GM18858 (cell line): ENCODE measurements around the gene DLG4.
"Not testable (repeated sequence)": the region's sequence is repeated elsewhere in the genome, so short reads cannot be mapped to it uniquely, and the experiment has no call there.

Experiments
- ATAC-seq: cut with Tn5 transposase; IDR thresholded peaks from one replicate; pipeline ENCODE4 v1.9.1; 2021; ENCODE audit not compliant: unreplicated experiment

Gene DLG4

DNA sequence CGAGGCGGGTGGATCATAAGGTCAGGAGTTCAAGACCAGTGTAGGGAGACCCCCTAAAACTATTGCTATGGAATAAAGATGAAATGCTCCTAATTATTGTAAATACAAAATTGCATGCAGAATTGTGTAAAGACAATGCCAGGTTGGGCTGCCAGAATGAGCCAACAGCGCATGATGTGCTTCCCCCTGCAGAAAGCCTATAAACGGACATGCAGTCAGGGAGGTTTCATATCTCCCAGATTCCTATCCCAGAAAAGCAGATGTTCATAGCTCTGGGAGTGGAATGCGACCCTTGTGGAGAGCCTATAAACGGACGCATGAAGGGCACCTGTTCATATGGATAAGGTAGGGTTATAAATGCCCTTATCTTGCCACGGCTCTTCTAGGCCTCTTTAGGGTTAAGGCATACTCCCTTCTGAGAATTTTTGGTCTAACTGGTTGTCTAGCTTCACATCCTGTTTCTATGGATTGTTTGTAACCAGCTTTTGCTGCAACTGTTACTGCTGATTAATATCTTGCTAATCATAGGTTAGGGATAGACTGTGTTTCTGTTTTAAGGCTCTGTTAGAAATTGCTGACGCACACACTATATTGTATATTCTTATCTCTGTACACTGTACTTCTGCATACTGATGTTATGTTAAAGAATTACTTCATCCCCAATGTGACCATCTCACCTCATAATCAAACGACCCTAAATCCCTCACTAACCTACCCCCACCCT lies 50.6 kb downstream of the DLG4 start:
- not testable (repeated sequence) for ATAC-seq

DNA sequence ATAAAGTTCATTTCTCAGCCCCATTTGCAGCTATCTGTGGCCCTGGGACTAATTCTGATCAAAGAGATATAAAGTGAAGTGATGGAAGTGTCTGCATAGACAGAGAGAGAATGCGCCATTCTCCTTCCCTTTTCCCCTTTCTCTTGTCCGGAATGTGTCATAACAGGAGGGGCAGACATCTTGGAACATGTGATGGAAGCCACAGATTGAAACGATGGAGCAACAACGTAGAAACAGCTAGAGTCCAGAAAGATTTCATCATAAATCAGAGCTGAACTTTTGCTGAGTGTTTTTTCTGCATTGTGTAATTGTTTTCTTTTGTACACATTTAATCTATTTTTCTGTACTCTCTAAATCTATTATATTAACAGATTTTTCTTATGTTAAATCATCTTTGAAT lies 51.8 kb downstream of the DLG4 start:
- ATAC-seq: no peak

DNA sequence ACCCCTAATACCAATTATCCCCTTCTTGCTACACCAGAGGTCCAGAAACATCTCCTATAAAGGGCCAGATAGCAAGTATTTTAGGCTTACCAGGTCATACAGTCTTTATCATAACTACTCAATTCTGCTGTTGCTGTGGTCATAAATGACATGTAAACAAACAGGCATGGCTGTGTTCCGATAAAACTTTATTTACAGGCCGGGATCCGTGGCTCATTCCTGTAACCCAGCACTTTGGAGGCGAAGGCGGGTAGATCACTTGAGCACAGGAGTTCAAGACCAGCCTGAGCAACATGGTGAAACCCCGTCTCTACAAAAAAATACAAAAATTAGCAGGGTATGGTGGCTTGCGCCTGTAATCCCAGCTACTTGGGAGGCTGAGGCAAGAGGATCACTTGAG lies 52.8 kb downstream of the DLG4 start:
- ATAC-seq: no peak

DNA sequence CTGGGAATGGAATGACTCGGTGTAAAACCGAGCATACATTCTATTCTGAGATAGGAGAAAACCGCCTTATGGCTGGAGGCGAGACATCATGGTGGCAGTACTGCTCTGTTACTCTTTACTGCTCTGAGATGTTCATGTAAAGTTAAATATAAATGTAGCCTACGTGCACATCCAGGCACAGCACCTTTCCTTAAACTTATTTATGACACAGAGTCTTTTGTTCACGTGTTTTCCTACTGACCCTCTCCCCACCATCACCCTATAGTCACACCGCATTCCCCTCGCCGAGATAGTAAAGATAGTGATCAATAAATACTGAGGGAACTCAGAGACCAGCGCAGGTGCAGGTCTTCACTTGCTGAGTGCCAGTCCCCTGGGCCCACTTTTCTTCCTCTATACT lies 60.1 kb downstream of the DLG4 start:
- ATAC-seq: not testable (repeated sequence)

DNA sequence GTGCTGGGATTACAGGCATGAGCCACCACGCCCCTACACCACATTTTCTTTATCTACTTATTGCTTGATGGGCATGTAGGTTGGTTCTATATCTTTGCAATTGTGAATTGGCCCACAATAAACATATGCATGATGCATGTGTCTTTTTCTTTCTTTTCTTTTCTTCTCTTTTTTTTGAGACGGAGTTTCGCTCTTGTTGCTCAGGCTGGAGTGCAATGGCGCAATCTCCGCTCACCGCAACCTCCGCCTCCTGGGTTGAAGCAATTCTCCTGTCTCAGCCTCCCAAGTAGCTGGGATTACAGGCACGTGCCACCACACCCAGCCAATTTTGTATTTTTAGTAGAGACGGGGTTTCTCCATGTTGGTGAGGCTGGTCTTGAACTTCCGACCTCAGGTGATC lies 61.2 kb downstream of the DLG4 start:
- not testable (repeated sequence) for ATAC-seq

DNA sequence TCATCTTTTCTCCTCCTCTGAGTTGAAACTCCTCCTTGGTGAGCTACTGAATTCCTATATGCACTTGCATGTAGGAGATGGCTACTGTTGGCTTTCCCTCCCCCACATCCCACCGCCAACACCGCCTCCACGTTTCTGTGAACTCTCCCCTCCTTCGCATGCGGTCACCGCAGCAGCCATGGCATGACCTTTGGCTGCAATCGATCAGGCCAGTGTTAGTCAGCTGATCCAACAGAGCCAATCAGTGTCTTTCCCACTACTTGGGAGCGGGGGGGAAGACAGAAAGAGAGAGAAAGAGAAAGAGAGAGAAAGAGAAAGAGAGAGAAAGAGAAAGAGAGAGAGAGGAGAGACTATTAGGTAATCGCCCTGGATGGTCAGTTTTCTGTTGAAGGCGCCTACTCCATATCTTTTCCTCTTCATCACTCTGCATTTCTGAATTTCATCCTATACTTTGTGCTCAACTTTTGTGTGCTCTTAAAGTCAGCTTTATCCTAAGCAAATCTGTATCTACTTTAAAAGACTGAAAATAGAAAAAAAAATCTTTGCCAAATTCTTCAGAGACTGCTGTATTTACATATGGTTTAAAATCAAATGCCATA lies 63.2 kb downstream of the DLG4 start:
- ATAC-seq: no peak

DNA sequence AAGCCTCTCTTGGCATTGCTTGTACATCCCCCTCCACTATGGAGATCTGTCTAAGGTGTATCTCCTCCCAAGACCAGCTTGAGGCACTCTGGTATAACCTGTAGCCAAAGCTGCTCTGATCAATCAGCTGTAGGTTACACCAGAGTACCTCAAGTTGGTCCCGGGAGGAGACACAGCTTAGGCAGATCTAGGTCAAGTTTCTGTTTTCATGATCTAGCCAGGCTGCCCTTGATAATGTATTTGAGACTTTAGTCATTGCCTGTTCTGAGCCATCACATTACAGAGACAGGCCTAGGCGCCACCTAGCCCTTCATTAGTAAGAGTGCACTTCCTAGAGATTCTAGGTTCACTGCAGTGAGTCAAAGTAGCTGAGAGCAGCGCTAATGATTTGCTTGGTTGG lies 71.9 kb downstream of the DLG4 start:
- ATAC-seq: no peak

DNA sequence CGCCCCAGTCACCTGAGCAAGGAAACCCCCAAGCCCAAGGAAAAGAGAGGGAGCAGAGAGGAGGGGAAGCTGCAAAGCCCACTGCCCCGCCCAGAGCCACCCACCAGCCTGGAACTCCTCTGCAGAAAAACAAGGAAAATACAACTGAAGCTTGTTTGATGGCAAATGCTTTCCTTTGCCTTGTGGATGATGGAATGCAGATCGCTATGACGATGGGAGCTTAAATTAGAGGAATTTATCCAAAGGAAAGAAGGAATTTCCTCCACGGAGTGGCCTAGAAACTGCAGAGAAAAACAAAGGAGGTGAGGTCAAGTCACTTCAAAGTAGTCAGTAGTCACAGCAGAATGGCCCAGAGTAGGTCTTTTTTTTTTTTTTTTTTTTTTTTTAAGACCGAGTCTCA lies 73.5 kb downstream of the DLG4 start:
- ATAC-seq: no peak

DNA sequence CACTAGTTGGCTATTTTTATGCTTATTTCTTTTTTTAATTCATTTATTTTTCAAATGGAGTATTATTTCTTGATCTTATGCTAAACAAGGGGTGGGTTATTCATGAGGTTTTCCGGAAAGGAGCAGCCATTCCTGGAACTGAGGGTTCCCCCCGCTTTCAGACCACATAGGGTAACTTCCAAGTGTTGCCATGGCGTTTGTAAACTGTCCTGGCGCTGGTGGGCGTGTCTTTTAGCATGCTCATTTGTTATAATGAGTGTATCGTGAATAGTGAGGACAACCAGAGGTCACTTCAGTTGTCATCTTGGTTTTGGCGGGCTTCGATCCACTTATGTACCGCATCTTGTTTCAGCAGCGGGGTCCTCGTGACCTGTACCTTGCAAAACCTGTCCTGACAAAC lies 75.4 kb downstream of the DLG4 start:
- ATAC-seq: no peak

DNA sequence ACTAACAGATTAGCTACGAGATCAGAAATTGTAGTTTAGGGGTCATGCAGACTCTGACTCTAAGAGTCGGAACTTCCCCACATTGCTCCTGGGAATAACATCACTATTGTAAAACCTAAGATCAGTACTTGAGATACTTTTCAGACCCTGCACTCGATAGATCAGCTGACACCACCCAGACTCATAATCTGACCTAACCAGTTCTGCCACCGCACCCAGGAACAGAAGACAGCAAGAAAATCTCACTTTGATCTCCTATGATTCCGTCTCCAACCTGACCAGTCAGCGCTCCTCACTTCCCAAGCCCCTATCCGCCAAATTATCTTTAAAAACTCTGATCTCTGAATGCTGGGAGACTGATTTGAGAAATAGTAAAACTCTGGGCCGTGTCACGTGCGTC lies 77.8 kb downstream of the DLG4 start:
- no peak for ATAC-seq

DNA sequence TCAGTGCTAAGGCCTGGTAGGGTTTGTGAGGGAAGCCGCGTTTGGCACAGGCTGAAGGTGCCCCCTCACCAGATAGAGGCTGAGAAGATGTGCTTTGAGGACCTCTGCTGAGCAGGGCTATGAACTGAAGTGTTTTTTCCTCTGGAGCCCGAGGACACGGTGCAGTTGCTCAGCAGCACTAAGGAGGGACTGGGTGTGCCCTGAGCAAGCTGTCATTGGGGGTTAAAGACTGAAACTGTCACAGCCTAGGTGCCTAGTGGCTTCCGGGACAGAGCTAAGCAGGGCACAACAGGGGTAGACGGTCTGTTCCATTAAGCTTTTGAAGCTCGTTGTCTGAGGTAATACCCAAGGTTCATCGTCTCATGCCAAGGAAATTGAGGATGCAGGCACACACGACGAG lies 80.2 kb downstream of the DLG4 start:
- no peak for ATAC-seq

DNA sequence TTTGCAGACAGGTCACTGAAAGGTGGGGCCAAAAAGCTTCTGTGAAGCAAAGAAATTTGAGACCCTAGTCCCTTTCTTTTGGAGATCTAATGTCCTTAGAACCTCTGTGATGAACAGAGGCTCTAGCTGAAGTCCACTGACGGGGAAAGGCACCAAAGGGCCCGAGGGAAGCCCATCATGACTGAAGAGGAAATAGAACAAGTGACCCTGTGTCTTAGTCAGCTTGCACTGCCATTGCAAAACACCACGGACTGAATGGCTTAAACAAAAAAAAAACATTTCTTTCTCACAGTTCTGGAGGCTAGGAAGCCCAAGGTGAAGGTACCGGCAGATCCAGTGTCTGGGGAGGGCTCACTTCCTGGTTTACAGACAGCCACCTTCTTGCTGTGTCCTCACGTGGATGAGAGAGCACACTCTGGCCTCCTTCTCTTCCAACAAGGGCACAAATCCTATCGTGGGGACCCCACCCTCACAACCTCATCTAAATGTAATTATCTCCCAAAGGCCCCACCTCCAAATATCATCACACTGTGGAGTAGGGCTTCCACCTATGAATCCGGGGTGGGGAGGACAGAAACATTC lies 80.7 kb downstream of the DLG4 start:
- ATAC-seq: no peak

DNA sequence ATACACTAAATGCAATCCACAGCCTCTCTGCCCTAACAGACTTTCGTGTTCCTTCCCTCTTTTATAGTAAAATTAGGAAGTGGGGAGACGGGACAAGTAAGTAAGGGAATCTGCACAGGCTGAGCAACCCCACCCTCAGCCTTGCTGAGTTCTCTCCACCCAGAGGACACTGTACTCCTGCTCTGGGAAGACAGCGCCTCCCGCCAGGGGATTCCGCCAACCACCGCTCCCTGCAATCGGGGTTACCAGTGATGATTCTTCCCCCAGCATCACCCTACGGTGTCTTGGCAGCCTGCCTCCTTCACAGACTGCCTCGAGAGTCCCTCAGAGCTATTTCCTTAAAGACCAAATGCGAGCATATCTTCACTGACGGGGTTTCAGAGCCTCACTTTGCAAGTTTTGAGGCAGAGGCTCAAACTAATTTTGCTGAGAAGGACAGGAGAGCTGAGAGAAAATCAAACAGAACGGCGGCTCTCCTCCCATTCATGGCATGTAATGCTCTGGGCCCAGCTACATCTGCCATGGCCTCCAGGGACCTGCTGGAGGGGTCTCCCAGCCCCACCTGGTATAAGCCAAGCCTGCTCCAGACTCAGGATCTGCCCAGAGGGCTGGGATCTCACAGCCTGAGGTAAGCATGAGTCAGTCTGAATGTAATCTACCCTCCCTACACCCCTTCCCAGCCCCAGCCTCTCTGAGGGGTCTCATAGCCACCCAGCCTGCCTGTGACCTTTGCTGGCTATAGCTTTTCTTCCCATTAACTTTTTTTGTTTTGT lies 82.3 kb downstream of the DLG4 start:
- ATAC-seq: no peak
